ENCODE data around the gene PGLYRP2.
A peak's percentile ranks its signal among the peaks of the same experiment; 100 is the strongest.

The PGLYRP2 gene

GRCh38 chr19:15438577-15438976 is 40.7 kb downstream of the PGLYRP2 start:
- no peak for DNase-seq

- no peak for DNase-seq
Observed at GRCh38 chr19:15438124-15438496, 41.2 kb downstream of the PGLYRP2 start.

GRCh38 chr19:15437355-15438123 is 41.8 kb downstream of the PGLYRP2 start:
- no peak for DNase-seq

- DNase-seq, result no peak
Observed at GRCh38 chr19:15436826-15437110, 42.5 kb downstream of the PGLYRP2 start.

- DNase-seq, result no peak
Observed at GRCh38 chr19:15436012-15436825, 43.1 kb downstream of the PGLYRP2 start.

GRCh38 chr19:15433519-15434069 is 45.7 kb downstream of the PGLYRP2 start:
- no peak for DNase-seq

- peak; percentile 89 to 91 for DNase-seq
Observed at GRCh38 chr19:15432629-15433518, 46.4 kb downstream of the PGLYRP2 start.

GRCh38 chr19:15432018-15432494 is 47.2 kb downstream of the PGLYRP2 start:
- DNase-seq, result no peak

GRCh38 chr19:15431396-15432017 is 47.8 kb downstream of the PGLYRP2 start:
- DNase-seq, result no peak

GRCh38 chr19:15430526-15431120 is 48.7 kb downstream of the PGLYRP2 start:
- no peak for DNase-seq

GRCh38 chr19:15429825-15430467 is 49.4 kb downstream of the PGLYRP2 start:
- DNase-seq, result no peak

GRCh38 chr19:15428956-15429824 is 50.1 kb downstream of the PGLYRP2 start:
- no peak for DNase-seq

- DNase-seq, result no peak
Observed at GRCh38 chr19:15427991-15428471, 51.3 kb downstream of the PGLYRP2 start.

GRCh38 chr19:15427350-15427700 is 52.0 kb downstream of the PGLYRP2 start:
- no peak for DNase-seq

GRCh38 chr19:15426485-15427349 is 52.6 kb downstream of the PGLYRP2 start:
- no peak for DNase-seq

- no peak for DNase-seq
Observed at GRCh38 chr19:15425321-15425950, 53.9 kb downstream of the PGLYRP2 start.

- no peak for DNase-seq
Observed at GRCh38 chr19:15424692-15425272, 54.5 kb downstream of the PGLYRP2 start.

- DNase-seq, result no peak
Observed at GRCh38 chr19:15424121-15424520, 55.2 kb downstream of the PGLYRP2 start.

Data from NCI-H2081 (cell line).